Tibial nerve (tissue), 4 donors: ENCODE data around the gene SLCO2A1. TPM values are rescaled to one million over a fixed set of nuclear protein-coding genes. Genes with fewer than 3 reads are reported as not detected.
A peak's percentile ranks its signal among the peaks of the same experiment; 100 is the strongest.

ENCODE experiments used
- DNase-seq, 2 donors: peaks; one replicate each; pipeline ENCODE4 v3.0.0-alpha.2; 2019; ENCODE audit warnings: low spot score in 2 of 2
- H3K27ac ChIP-seq, 4 donors: fragments of 200-600 bp; sonication (generic) in 3 of 4; one replicate each; pipeline ENCODE4 v1.5.1; 2017 to 2019; ENCODE audit warnings: mild to moderate bottlenecking in 1 of 4
- H3K27me3 ChIP-seq, 2 donors: fragments of 200-600 bp; sonication (generic) in 1 of 2; one replicate each; pipeline versions ENCODE4 v1.5.1 to v1.6.0; 2017 to 2019
- H3K36me3 ChIP-seq, 3 donors: fragments of 200-600 bp; sonication (generic); one replicate each; pipeline ENCODE4 v1.5.1; 2018 to 2019
- H3K4me1 ChIP-seq, 4 donors: fragments of 200-600 bp; sonication (generic) in 3 of 4; one replicate each; pipeline ENCODE4 v1.5.1; 2017 to 2019
- H3K4me3 ChIP-seq, 4 donors: fragments of 200-600 bp; sonication (generic) in 3 of 4; one replicate each; pipeline ENCODE4 v1.5.1; 2017 to 2019; ENCODE audit warnings: mild to moderate bottlenecking in 1 of 4, moderate library complexity in 1 of 4
- H3K9me3 ChIP-seq, 4 donors: fragments of 200-600 bp; sonication (generic) in 3 of 4; one replicate each; pipeline ENCODE4 v1.5.1; 2017 to 2019
- CTCF ChIP-seq, 5 experiments: fragments of 200-600 bp in 3 of 5; fragments of 450-650 bp in 2 of 5; sonication (generic) in 3 of 5; IDR thresholded peaks; one replicate each; pipeline ENCODE4 v1.5.1; 2016 to 2019; ENCODE audit warnings: antibody characterized with exemption in 5 of 5, mild to moderate bottlenecking in 3 of 5, moderate library complexity in 2 of 5
- EP300 ChIP-seq, 2 donors: sonication (generic); formaldehyde crosslinking; IDR thresholded peaks; one replicate each; pipeline ENCODE4 v1.6.1; 2017; ENCODE audit warnings: antibody characterized with exemption in 2 of 2, mild to moderate bottlenecking in 1 of 2
- POLR2A ChIP-seq, 2 donors: fragments of 450-650 bp; IDR thresholded peaks; one replicate each; pipeline ENCODE4 v1.6.1; 2017; ENCODE audit warnings: antibody characterized with exemption in 2 of 2, mild to moderate bottlenecking in 2 of 2, moderate library complexity in 2 of 2
- WGBS, 2 donors: methylation state at CpG; one replicate each; pipeline ENCODE4 v1.1.5; 2018; 5-methylcytosine and 5-hydroxymethylcytosine counted together
- total RNA-seq, 4 donors: library from RNA; depleted of rRNA; stranded (reverse); fragments of >200 nt; gene quantifications; one replicate each; pipeline ENCODE4 v1.1.0, GENCODE V29; 2016

Gene SLCO2A1
- total RNA-seq, 4 donors from 2014 or later: 8.8 to 22.9 (median 12.2) TPM

DNA sequence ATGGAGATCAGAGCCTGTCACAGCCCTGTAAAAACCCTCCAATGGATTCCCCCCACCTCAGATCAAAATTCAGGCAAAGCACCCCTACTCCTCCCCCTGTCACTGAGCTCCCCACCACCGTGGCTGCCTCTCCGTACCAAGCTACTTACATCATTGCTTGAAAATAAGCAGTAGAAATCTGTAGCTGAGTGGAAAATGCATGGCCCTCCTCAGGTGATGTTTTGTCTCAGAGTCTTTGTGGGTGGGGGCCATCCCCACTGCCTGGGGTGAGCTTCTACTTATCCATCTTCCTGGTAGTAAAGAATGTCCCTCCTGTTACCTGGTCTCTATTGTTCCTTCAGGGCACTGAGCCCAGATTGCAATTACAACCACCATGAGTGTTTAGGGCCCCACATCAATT is 34.5 kb downstream of the SLCO2A1 start:
- no peak for DNase-seq
- H3K4me3 ChIP-seq: no peak overlapping the region
- H3K9me3 ChIP-seq: no peaks in the 10 kb centered on the region
- 81 to 86% methylated on average over 2 of the region's 2 CpGs for WGBS, 2 donors
- H3K27me3 ChIP-seq: no peaks in the 10 kb centered on the region
- H3K27ac ChIP-seq: no peak overlapping the region
- H3K36me3 ChIP-seq: no peaks in the 10 kb centered on the region
- H3K4me1 ChIP-seq: peaks cover 0 to 11% (median 0%) of the 10 kb centered on the region in 4 donors
- no peak for TF ChIP-seq POLR2A (IDR thresholded peaks at IDR 0.05)
- TF ChIP-seq CTCF (IDR thresholded peaks at IDR 0.05): no peak
- no peak for TF ChIP-seq EP300 (IDR thresholded peaks at IDR 0.05)

GRCh38 chr3:133994166-133994890 is 35.4 kb downstream of the SLCO2A1 start:
- no peak for TF ChIP-seq POLR2A (IDR thresholded peaks at IDR 0.05)
- TF ChIP-seq EP300 (IDR thresholded peaks at IDR 0.05): no peak
- TF ChIP-seq CTCF (IDR thresholded peaks at IDR 0.05): no peak
- no peaks in the 10 kb centered on the region for H3K27me3 ChIP-seq
- WGBS, 2 donors: 81 to 87% methylated on average over 8 of the region's 8 CpGs
- no peak for DNase-seq
- no peak overlapping the region for H3K4me3 ChIP-seq
- no peaks in the 10 kb centered on the region for H3K36me3 ChIP-seq
- no peak overlapping the region for H3K27ac ChIP-seq
- H3K4me1 ChIP-seq: peaks cover 0 to 11% (median 0%) of the 10 kb centered on the region in 4 donors
- no peaks in the 10 kb centered on the region for H3K9me3 ChIP-seq

DNA sequence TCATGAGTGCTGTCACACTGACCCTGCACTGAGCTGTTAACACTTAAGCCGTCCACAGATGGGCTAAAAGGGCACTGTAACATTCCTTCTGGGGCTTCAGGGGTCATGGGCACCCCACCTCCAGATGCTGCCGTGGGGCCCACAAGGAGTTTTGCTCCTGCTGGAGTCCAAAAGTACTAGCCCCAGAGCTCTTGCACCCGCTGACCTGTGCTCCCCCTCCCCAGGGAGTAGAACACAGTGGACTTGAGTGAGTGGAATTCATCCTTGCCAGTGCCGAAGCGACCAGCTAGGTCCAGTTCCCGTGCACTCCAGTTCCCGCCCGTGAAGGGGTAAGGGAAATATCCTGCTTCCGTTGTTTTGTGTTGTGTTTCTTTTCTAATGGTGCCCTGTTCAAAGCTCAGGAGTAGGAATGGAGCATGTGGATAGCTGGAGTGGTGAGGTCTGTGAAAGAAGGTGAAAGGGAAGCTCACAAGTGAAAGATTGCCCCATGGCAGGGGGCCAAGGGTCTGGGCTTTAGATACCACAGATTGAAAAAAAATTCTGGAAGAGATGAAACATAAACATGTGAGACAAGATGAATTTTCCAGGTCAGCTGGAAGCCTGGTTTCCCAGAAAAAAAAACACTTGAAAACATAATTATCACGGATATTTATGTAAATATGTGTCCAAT is 36.6 kb downstream of the SLCO2A1 start:
- no peaks in the 10 kb centered on the region for H3K9me3 ChIP-seq
- no peak for DNase-seq
- no peak overlapping the region for H3K4me3 ChIP-seq
- H3K4me1 ChIP-seq: peaks cover 0 to 11% (median 0%) of the 10 kb centered on the region in 4 donors
- TF ChIP-seq CTCF (IDR thresholded peaks at IDR 0.05) (no peak), EP300 (IDR thresholded peaks at IDR 0.05) (no peak), POLR2A (IDR thresholded peaks at IDR 0.05) (no peak)
- no peaks in the 10 kb centered on the region for H3K36me3 ChIP-seq
- 72 to 76% methylated on average over 10 of the region's 10 CpGs for WGBS, 2 donors
- H3K27me3 ChIP-seq: no peaks in the 10 kb centered on the region
- H3K27ac ChIP-seq: no peak overlapping the region

- Histone ChIP-seq H3K27me3 (no peaks in the 10 kb centered on the region), H3K36me3 (no peaks in the 10 kb centered on the region), H3K4me1 (peaks cover 0 to 11% (median 0%) of the 10 kb centered on the region in 4 donors), H3K9me3 (no peaks in the 10 kb centered on the region), H3K4me3 (no peak overlapping the region), H3K27ac (peak overlapping the region in 1 of 4 donors; percentile 46)
- no peak for TF ChIP-seq EP300 (IDR thresholded peaks at IDR 0.05)
- no peak for TF ChIP-seq CTCF (IDR thresholded peaks at IDR 0.05)
- TF ChIP-seq POLR2A (IDR thresholded peaks at IDR 0.05): no peak
- DNase-seq: no peak
- 66 to 67% methylated on average over 3 of the region's 3 CpGs for WGBS, 2 donors
Observed at GRCh38 chr3:133992381-133992780, 37.3 kb downstream of the SLCO2A1 start.

DNA sequence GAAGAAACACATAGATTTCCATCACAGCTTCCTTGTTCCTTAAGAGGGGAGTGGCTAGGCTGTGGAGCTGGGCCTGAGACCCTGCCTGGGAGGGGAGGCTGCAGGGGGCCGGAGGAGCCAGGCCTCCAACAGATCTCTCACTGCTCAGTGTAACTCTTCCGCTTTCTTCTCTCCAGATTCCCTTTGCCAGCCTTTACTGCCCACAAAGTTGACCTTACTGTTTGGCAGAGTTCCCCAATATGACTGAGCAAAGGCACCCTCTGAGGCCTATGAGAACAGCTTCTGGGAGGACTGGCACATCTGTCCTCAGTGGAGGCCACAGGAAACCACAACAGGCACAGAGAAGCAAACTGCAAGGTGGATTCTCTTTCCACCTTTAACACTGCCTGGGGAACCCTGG is 38.1 kb downstream of the SLCO2A1 start:
- DNase-seq: no peak

More for the DNA sequence above, 38.1 kb downstream of the SLCO2A1 start:
- TF ChIP-seq CTCF (IDR thresholded peaks at IDR 0.05) (no peak), EP300 (IDR thresholded peaks at IDR 0.05) (no peak), POLR2A (IDR thresholded peaks at IDR 0.05) (no peak)
- WGBS, 2 donors: 28 to 53% methylated on average over 2 of the region's 2 CpGs
- Histone ChIP-seq H3K27ac (peak overlapping the region in 1 of 4 donors; percentile 46), H3K4me3 (no peak overlapping the region), H3K27me3 (no peaks in the 10 kb centered on the region), H3K9me3 (no peaks in the 10 kb centered on the region), H3K36me3 (no peaks in the 10 kb centered on the region), H3K4me1 (peaks cover 0 to 11% (median 0%) of the 10 kb centered on the region in 4 donors)
